Measurements from ENCODE around the gene STOX2. TPM values are rescaled to one million over a fixed set of nuclear protein-coding genes. Genes with fewer than 3 reads are reported as not detected.

The STOX2 gene
- total RNA-seq, 1 donor from 2014 or later, result not detected

DNA sequence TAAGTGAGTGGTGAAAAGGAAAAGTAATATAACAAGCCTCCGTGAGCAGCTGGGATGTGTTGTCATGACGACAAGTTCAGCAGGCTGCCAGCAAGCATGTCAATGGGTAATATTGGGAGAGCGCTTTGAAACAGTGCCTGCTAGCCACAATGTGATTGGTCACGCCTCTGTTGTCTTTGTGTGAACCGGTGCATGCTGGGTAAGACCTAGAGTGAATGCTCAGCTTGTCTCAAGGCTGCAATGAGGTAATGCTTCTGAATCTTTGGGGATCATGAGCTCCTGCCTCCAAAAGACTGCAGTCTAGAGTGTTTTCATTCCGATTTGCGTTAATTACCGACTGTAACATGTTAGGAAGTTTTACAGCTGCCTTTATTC, 54.9 kb downstream of the STOX2 start:
- Mint-ChIP-seq H3K27me3 (ENCODE audit: low read depth) (peaks cover 5% of the 10 kb centered on the region), H3K4me1 (ENCODE audit: low read depth) (no peaks in the 10 kb centered on the region), H3K36me3 (ENCODE audit: low read depth) (no peaks in the 10 kb centered on the region), H3K4me3 (ENCODE audit: low read depth) (no peak overlapping the region), H3K27ac (no peak overlapping the region), H3K9me3 (no peaks in the 10 kb centered on the region)
- DNase-seq (ENCODE audit: low spot score), result no peak
- intact Hi-C loops (cut with micrococcal nuclease), result no loop called here

DNA sequence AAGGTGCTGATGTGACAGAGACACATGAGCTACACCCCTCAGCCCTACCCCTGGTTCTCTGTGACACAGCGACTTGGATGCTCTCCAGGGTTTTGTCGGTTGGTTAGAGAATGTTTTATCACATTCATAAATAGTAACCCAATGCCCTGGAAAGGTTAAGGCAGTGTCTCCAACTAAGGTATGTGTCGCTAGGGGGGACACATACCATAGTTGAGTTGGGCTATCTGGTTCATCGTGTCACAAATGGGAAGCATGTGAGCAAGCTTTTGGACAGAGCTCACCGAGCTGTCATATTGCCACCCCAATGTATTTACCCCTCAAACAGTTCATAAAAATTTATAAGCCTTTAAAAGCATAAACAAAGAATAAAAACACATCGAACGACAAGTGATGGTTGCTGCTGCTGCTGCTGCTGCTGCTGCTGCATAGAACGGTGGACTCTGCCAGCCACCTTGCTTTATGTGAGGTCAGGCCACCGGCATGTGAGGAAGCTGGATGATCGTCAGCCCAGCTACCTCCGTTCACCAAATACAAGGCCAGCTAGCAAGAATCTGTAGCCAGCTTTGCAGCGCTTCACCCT, 55.9 kb downstream of the STOX2 start:
- intact Hi-C loops (cut with micrococcal nuclease), result no loop called here
- H3K4me1 Mint-ChIP-seq (ENCODE audit: low read depth), result no peaks in the 10 kb centered on the region
- H3K27me3 Mint-ChIP-seq (ENCODE audit: low read depth), result peaks cover 9% of the 10 kb centered on the region
- no peaks in the 10 kb centered on the region for H3K36me3 Mint-ChIP-seq (ENCODE audit: low read depth)
- no peaks in the 10 kb centered on the region for H3K9me3 Mint-ChIP-seq
- no peak overlapping the region for H3K4me3 Mint-ChIP-seq (ENCODE audit: low read depth)
- no peak for DNase-seq (ENCODE audit: low spot score)
- no peak overlapping the region for H3K27ac Mint-ChIP-seq

DNA sequence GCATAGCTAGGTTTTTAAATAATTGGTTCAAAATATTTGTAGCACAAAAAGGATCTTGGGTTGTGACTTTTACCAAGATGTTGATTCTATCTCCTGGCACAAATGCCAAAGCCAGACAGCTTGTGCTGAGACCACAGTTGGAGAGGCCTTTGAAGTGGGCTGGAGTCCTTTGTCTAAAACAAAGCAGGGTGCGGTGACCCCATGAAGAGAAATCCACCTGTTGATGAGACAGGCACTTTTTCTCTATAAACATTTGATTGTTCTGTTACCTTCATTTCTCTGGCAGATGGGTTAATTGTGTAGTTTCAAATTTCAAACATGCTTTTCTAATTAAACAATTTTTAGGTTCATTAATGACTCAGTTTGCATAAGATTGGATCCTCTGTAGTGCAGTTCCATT, 56.7 kb downstream of the STOX2 start:
- DNase-seq (ENCODE audit: low spot score), result no peak
- Mint-ChIP-seq H3K4me1 (ENCODE audit: low read depth) (no peaks in the 10 kb centered on the region), H3K27me3 (ENCODE audit: low read depth) (peaks cover 9% of the 10 kb centered on the region), H3K36me3 (ENCODE audit: low read depth) (no peaks in the 10 kb centered on the region), H3K27ac (no peak overlapping the region), H3K4me3 (ENCODE audit: low read depth) (no peak overlapping the region), H3K9me3 (no peaks in the 10 kb centered on the region)
- intact Hi-C loops (cut with micrococcal nuclease), result no loop called here

DNA sequence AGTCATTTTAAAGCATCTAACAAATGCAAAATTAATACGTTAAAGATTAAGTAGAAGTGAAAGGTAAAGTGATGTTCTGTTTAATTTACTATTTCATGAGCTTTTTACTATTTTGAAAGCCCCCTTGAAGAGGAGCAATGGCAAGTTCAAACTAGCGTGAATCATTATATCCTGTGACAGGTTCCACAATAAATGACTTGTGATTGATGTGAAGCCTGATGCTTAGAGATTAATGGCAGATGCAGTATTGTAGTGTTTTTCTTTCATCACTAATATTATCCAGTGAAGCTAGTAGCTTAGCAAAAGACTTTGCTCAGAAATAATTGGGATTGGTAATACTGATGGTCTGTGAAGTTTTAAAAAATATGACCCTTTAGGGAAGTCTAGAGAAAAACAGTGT, 57.3 kb downstream of the STOX2 start:
- intact Hi-C loops (cut with micrococcal nuclease), result no loop called here
- Mint-ChIP-seq H3K4me1 (ENCODE audit: low read depth) (no peaks in the 10 kb centered on the region), H3K27me3 (ENCODE audit: low read depth) (peaks cover 11% of the 10 kb centered on the region), H3K27ac (no peak overlapping the region), H3K9me3 (no peaks in the 10 kb centered on the region), H3K36me3 (ENCODE audit: low read depth) (no peaks in the 10 kb centered on the region), H3K4me3 (ENCODE audit: low read depth) (no peak overlapping the region)
- no peak for DNase-seq (ENCODE audit: low spot score)

DNA sequence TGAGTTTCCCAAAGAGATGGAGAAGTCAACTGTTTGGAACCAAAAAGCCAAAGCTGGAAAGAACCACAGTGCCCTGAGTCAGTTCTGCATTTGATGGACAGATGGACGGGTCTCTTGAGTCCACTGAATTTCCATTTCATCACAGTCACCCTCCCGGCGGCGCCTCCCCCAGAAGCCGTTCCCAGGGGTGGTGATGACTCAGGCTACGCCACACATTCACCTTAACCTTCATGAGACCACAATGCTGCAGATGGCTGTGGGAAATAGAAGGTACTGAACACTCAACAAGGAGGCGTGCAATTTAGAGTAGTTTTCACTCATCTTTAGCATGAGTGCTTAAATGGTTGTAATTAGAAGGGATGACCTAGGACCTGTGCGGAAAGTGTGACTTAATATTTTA, 61.3 kb downstream of the STOX2 start:
- intact Hi-C loops (cut with micrococcal nuclease), result no loop called here
- Mint-ChIP-seq H3K9me3 (no peaks in the 10 kb centered on the region), H3K27ac (no peak overlapping the region), H3K4me3 (ENCODE audit: low read depth) (no peak overlapping the region), H3K4me1 (ENCODE audit: low read depth) (no peaks in the 10 kb centered on the region), H3K27me3 (ENCODE audit: low read depth) (peaks cover 19% of the 10 kb centered on the region), H3K36me3 (ENCODE audit: low read depth) (no peaks in the 10 kb centered on the region)
- DNase-seq (ENCODE audit: low spot score), result no peak

DNA sequence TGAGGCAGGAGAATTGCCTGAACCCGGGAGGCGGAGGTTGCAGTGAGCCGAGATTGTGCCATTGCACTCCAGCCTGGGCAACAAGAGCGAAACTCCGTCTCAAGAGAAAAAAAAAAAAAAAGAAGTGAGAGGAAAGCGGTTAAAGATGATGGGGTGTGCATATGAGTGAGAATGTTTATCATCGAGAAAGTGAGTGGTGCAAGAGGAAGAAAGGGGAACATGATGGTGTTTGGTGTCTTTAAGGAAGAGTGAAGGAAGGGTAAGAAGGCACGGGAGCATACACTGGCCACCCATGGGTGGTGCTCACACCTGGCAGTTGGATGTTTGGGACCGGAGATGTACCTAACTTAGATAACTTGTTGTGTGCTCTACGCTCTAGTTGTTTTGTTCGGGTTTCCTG, 62.2 kb downstream of the STOX2 start:
- Mint-ChIP-seq H3K36me3 (ENCODE audit: low read depth) (no peaks in the 10 kb centered on the region), H3K4me1 (ENCODE audit: low read depth) (no peaks in the 10 kb centered on the region), H3K27ac (no peak overlapping the region), H3K9me3 (no peaks in the 10 kb centered on the region), H3K27me3 (ENCODE audit: low read depth) (peaks cover 16% of the 10 kb centered on the region), H3K4me3 (ENCODE audit: low read depth) (no peak overlapping the region)
- intact Hi-C loops (cut with micrococcal nuclease), result no loop called here
- no peak for DNase-seq (ENCODE audit: low spot score)

DNA sequence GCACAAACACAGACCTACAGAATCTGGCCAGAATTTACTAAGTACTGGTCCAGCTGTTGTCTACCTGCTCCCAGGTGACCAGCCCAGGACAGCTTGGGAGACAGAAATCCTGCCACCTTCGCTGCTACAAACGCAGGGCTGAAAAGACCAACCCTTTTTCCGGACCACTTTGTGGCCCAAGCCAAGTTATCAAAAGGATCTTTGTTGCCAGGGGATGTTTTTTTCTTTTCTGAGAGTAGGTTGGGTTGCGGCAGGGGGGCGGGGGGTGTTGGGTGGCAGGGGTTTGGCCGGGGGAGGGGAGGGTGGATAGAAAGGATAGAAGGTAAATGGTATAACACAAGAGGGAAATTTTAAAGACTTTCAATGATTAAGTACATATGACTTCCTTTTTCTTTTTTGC, 63.4 kb downstream of the STOX2 start:
- Mint-ChIP-seq H3K36me3 (ENCODE audit: low read depth) (no peaks in the 10 kb centered on the region), H3K4me3 (ENCODE audit: low read depth) (no peak overlapping the region), H3K9me3 (peaks cover 4% of the 10 kb centered on the region), H3K27ac (no peak overlapping the region), H3K4me1 (ENCODE audit: low read depth) (no peaks in the 10 kb centered on the region), H3K27me3 (ENCODE audit: low read depth) (peaks cover 16% of the 10 kb centered on the region)
- DNase-seq (ENCODE audit: low spot score), result no peak
- intact Hi-C loops (cut with micrococcal nuclease), result no loop called here

DNA sequence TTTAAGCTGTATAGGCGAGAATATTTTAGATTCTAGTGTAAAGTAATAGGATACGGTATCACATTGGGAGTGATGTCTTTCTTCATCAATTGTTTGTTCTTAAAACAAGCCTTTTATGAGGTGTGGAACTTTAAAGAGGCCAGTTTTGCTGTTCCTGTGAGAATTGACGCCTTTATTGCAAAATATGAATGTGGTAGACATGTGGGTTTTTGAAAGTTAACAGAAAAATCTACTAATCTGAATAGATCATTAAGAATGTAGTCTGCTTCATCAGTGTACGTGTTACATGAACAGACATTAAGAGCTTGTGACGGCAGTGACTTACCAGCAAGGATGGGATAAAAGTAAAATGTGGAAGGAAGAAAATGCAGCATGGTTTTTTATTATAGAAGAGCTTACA, 63.8 kb downstream of the STOX2 start:
- no peaks in the 10 kb centered on the region for H3K36me3 Mint-ChIP-seq (ENCODE audit: low read depth)
- H3K4me1 Mint-ChIP-seq (ENCODE audit: low read depth), result no peaks in the 10 kb centered on the region
- intact Hi-C loops (cut with micrococcal nuclease), result no loop called here
- H3K9me3 Mint-ChIP-seq, result peaks cover 7% of the 10 kb centered on the region
- H3K4me3 Mint-ChIP-seq (ENCODE audit: low read depth), result no peak overlapping the region
- DNase-seq (ENCODE audit: low spot score), result no peak
- peaks cover 16% of the 10 kb centered on the region for H3K27me3 Mint-ChIP-seq (ENCODE audit: low read depth)
- H3K27ac Mint-ChIP-seq, result no peak overlapping the region

DNA sequence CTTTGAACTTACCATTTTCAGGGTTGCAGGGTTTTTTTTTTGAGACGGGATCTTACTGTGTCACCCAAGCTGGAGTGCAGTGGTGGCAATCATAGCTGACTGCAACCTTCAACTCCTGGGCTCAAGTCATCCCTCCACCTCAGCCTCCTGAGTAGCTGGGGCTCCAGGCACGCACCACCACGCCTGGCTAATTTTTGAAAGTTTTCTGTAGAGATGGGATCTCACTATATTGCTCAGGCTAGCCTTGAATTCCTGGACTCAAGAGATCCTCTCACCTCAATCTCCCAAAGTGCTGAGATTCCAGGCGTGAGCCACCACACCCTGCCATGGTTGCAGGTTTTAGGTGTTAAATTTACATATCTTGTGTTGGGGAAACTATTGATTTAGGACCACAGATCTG, 64.5 kb downstream of the STOX2 start:
- Mint-ChIP-seq H3K4me3 (ENCODE audit: low read depth) (no peak overlapping the region), H3K36me3 (ENCODE audit: low read depth) (no peaks in the 10 kb centered on the region), H3K9me3 (peaks cover 13% of the 10 kb centered on the region), H3K27ac (no peak overlapping the region), H3K27me3 (ENCODE audit: low read depth) (peaks cover 14% of the 10 kb centered on the region), H3K4me1 (ENCODE audit: low read depth) (no peaks in the 10 kb centered on the region)
- intact Hi-C loops (cut with micrococcal nuclease), result no loop called here
- DNase-seq (ENCODE audit: low spot score), result no peak

DNA sequence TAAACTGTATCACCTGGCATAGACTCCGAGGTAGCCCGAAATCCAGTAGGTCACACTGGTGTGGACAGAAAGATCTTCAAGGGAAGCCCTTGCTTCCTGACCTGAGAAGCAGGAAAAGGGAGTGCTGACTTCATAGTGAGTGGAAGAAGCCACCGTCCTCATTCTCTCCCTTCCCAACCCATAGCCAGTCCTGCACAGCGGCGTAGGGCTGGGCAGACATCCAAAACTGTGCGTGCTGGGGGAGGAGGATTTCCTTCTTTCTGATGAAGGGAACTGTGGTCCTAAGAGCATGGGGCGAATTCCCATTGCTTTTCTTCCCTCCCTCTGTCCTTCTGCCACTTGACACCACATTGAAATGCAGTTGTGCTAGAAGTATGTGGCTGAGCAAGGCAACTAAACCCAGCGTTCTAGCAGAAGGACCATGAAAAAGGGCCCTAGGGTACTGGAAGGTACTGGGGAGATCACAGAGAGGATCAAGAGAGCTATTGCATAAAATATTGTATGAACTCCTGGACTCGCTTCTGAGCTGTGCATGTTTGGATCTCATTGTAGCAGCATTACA, 66.9 kb downstream of the STOX2 start:
- DNase-seq (ENCODE audit: low spot score), result no peak
- Mint-ChIP-seq H3K9me3 (peaks cover 15% of the 10 kb centered on the region), H3K4me1 (ENCODE audit: low read depth) (no peaks in the 10 kb centered on the region), H3K27me3 (ENCODE audit: low read depth) (peaks cover 10% of the 10 kb centered on the region), H3K36me3 (ENCODE audit: low read depth) (no peaks in the 10 kb centered on the region), H3K27ac (no peak overlapping the region), H3K4me3 (ENCODE audit: low read depth) (no peak overlapping the region)
- intact Hi-C loops (cut with micrococcal nuclease), result no loop called here

DNA sequence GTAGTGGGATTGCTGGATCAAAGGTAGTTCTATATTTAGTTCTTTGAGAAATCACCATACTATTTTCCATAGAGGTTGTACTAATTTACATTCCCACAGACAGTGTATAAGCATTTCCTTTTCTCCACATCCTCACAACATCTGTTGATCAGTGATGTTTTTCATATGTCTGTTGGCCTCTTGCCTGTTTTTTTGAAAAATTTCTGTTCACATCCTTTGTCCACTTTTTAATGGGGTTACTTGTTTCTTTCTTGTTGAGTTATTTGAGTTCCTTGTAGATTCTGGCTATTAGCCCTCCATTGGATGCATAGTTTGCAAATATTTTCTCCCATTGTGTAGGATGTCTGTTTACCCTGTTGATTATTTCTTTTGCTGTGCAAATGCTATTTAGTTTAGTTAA, 72.6 kb downstream of the STOX2 start:
- Mint-ChIP-seq H3K9me3 (peaks cover 15% of the 10 kb centered on the region), H3K27me3 (ENCODE audit: low read depth) (peaks cover 1% of the 10 kb centered on the region), H3K36me3 (ENCODE audit: low read depth) (no peaks in the 10 kb centered on the region), H3K27ac (no peak overlapping the region), H3K4me3 (ENCODE audit: low read depth) (no peak overlapping the region), H3K4me1 (ENCODE audit: low read depth) (no peaks in the 10 kb centered on the region)
- DNase-seq (ENCODE audit: low spot score), result no peak
- intact Hi-C loops (cut with micrococcal nuclease), result no loop called here

DNA sequence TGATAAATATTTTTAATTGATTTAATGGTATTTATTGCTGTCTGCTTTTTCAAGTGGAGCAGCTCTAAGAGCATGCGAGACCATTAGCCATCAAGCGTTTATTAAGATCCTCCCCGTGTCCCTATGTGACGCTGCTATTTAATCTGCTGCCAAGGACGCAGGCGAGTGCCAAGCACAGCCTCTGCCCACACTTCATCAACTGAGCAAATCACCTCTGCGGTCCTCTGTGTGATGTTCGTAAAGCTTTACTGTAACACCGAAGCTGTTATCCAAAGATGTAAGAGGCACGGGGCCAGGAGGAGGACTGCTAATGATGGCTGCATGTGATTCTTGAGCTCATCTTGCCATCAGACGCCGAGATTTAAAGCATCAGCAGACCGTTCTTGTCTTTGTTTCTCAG, 79.5 kb downstream of the STOX2 start:
- peaks cover 10% of the 10 kb centered on the region for H3K27me3 Mint-ChIP-seq (ENCODE audit: low read depth)
- intact Hi-C loops (cut with micrococcal nuclease), result no loop called here
- H3K27ac Mint-ChIP-seq, result no peak overlapping the region
- no peaks in the 10 kb centered on the region for H3K9me3 Mint-ChIP-seq
- no peak overlapping the region for H3K4me3 Mint-ChIP-seq (ENCODE audit: low read depth)
- no peaks in the 10 kb centered on the region for H3K36me3 Mint-ChIP-seq (ENCODE audit: low read depth)
- H3K4me1 Mint-ChIP-seq (ENCODE audit: low read depth), result no peaks in the 10 kb centered on the region
- no peak for DNase-seq (ENCODE audit: low spot score)

DNA sequence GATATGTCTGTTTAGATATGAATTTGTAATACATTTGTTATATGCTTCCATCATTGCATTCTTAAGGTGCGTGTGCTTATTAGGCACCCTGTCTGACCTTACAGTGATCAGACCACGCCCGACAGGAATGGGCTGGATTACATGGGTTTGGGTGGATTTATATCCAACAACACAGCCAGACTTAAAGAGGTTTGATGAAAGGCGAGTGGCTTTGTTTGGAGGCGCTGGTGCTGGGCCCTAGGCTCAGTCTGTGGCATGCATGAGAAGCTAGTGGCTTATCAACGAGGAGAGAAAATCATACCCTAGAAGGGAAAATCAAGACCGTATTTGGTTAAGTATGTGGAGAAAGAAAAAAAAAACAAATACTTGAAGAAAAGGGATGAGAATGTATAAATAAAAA, 80.7 kb downstream of the STOX2 start:
- peaks cover 12% of the 10 kb centered on the region for H3K27me3 Mint-ChIP-seq (ENCODE audit: low read depth)
- intact Hi-C loops (cut with micrococcal nuclease), result no loop called here
- no peaks in the 10 kb centered on the region for H3K36me3 Mint-ChIP-seq (ENCODE audit: low read depth)
- H3K27ac Mint-ChIP-seq, result no peak overlapping the region
- H3K4me3 Mint-ChIP-seq (ENCODE audit: low read depth), result no peak overlapping the region
- no peaks in the 10 kb centered on the region for H3K9me3 Mint-ChIP-seq
- no peaks in the 10 kb centered on the region for H3K4me1 Mint-ChIP-seq (ENCODE audit: low read depth)
- no peak for DNase-seq (ENCODE audit: low spot score)

Measured in activated T-helper 2 cell treated with anti-CD3 and anti-CD28 coated beads, Interferon-gamma antibody, Interleukin-2, Interleukin-4, amounts not matched to agents 10 μg/mL and 5 μg/mL and 100 μg/mL, durations not matched to agents 14 hours and 24 hours and 36 hours (primary cell).